Smooth muscle cell (in vitro differentiated cells): Measurements from ENCODE around the gene APCDD1. TPM values are rescaled to one million over a fixed set of nuclear protein-coding genes. Genes with fewer than 3 reads are reported as not detected.

Experiments
- DNase-seq: peaks from one replicate; lab custom pipeline; 2025; ENCODE audit not compliant: unreplicated experiment; lab: John Stamatoyannopoulos, UW
- H2AFZ ChIP-seq: fragments of 200-600 bp; sonication (generic); 2 replicates; pipeline ENCODE4 v1.6.0; 2016; ENCODE audit warnings: antibody characterized with exemption, low read depth, mild to moderate bottlenecking
- H3F3A ChIP-seq: fragments of 200-600 bp; sonication (generic); 2 replicates; pipeline ENCODE4 v1.6.0; 2017; ENCODE audit warnings: antibody characterized with exemption, low read depth
- H3K27ac ChIP-seq: fragments of 200-600 bp; sonication (generic); 2 replicates; pipeline ENCODE4 v1.5.1; 2016; ENCODE audit warnings: low read depth, mild to moderate bottlenecking
- H3K27me3 ChIP-seq: fragments of 200-600 bp; sonication (generic); 2 replicates; pipeline ENCODE4 v1.6.1; 2016; ENCODE audit warnings: low read depth, mild to moderate bottlenecking
- H3K36me3 ChIP-seq: fragments of 200-600 bp; sonication (generic); 2 replicates; pipeline ENCODE4 v1.5.1; 2016; ENCODE audit warnings: low read depth
- H3K4me1 ChIP-seq: fragments of 200-600 bp; sonication (generic); 2 replicates; pipeline ENCODE4 v1.5.1; 2016; ENCODE audit warnings: low read depth
- H3K4me2 ChIP-seq: fragments of 200-600 bp; sonication (generic); 2 replicates; pipeline ENCODE4 v1.6.0; 2016; ENCODE audit warnings: mild to moderate bottlenecking
- H3K4me3 ChIP-seq: fragments of 200-600 bp; sonication (generic); 2 replicates; pipeline ENCODE4 v1.5.1; 2016; ENCODE audit warnings: mild to moderate bottlenecking
- H3K79me2 ChIP-seq: fragments of 200-600 bp; sonication (generic); 2 replicates; pipeline ENCODE4 v1.6.0; 2016; ENCODE audit warnings: low read depth, mild to moderate bottlenecking
- H3K9ac ChIP-seq: fragments of 200-600 bp; sonication (generic); 2 replicates; pipeline ENCODE4 v1.6.0; 2016; ENCODE audit warnings: low read depth
- H3K9me3 ChIP-seq: fragments of 200-600 bp; sonication (generic); replicated peaks from 2 replicates; pipeline ENCODE4 v1.5.1; 2016; ENCODE audit warnings: low read depth
- H4K20me1 ChIP-seq: fragments of 200-600 bp; sonication (generic); 2 replicates; pipeline ENCODE4 v1.6.0; 2016; ENCODE audit warnings: low read depth
- CTCF ChIP-seq: fragments of 200-600 bp; sonication (generic); IDR thresholded peaks from 2 replicates; pipeline ENCODE4 v1.5.1; 2017; ENCODE audit warnings: borderline replicate concordance, mild to moderate bottlenecking, antibody characterized with exemption; ENCODE audit not compliant: insufficient read depth, poor library complexity, severe bottlenecking
- WGBS: methylation state at CpG from one replicate; pipeline ENCODE4 v1.1.7; 2016; ENCODE audit warnings: low lambda C conversion rate; 5-methylcytosine and 5-hydroxymethylcytosine counted together
- polyA plus RNA-seq: library from polyadenylated mRNA; unstranded; fragments of >200 nt; fragmentation: Nextera tagmentation; extraction: Ambion mirVana; gene quantifications from 2 replicates; pipeline ENCODE4 v1.2.1, GENCODE V29; 2016
- total RNA-seq: library from RNA; depleted of rRNA; stranded (reverse); fragments of >200 nt; gene quantifications from 2 replicates; pipeline ENCODE4 v1.2.3, GENCODE V29; 2014

APCDD1 gene
- total and polyA plus RNA-seq, 2 experiments from 2014 or later: 17.3 to 23.1 TPM

GRCh38 chr18:10477121-10477862 lies 22.9 kb downstream of the APCDD1 start:
- no peaks in the 10 kb centered on the region for H3K79me2 ChIP-seq
- no peak overlapping the region for H2AFZ ChIP-seq
- no peak overlapping the region for H3K27ac ChIP-seq
- no peaks in the 10 kb centered on the region for H3K36me3 ChIP-seq
- no peak overlapping the region for H3K4me2 ChIP-seq
- no peak for TF ChIP-seq CTCF
- no peaks in the 10 kb centered on the region for H4K20me1 ChIP-seq
- no peaks in the 10 kb centered on the region for H3K27me3 ChIP-seq
- no peaks in the 10 kb centered on the region for H3K9me3 ChIP-seq
- no peaks in the 10 kb centered on the region for H3F3A ChIP-seq
- H3K9ac ChIP-seq: no peak overlapping the region
- H3K4me3 ChIP-seq: no peak overlapping the region
- WGBS: 80% methylated on average over 3 of the region's 3 CpGs
- no peaks in the 10 kb centered on the region for H3K4me1 ChIP-seq
- no peak for DNase-seq

- 94% methylated on average over 2 of the region's 2 CpGs for WGBS
These were observed 23.4 kb downstream of the APCDD1 start for GRCh38 chr18:10477863-10478260.

GRCh38 chr18:10481831-10482230 lies 27.4 kb downstream of the APCDD1 start:
- Histone ChIP-seq H3K9ac (no peak overlapping the region), H3K9me3 (no peaks in the 10 kb centered on the region), H3K4me1 (no peaks in the 10 kb centered on the region), H3K36me3 (no peaks in the 10 kb centered on the region), H3K4me2 (no peak overlapping the region), H3K4me3 (no peak overlapping the region), H3F3A (no peaks in the 10 kb centered on the region), H3K27me3 (no peaks in the 10 kb centered on the region), H3K79me2 (no peaks in the 10 kb centered on the region), H4K20me1 (no peaks in the 10 kb centered on the region), H3K27ac (no peak overlapping the region), H2AFZ (no peak overlapping the region)
- no peak for DNase-seq
- WGBS: 72% methylated on average over 9 of the region's 9 CpGs
- no peak for TF ChIP-seq CTCF

More at GRCh38 chr18:10477863-10478260, 23.4 kb downstream of the APCDD1 start:
- Histone ChIP-seq H3K9ac (no peak overlapping the region), H3K9me3 (no peaks in the 10 kb centered on the region), H3F3A (no peaks in the 10 kb centered on the region), H3K79me2 (no peaks in the 10 kb centered on the region), H3K4me1 (no peaks in the 10 kb centered on the region), H3K4me3 (no peak overlapping the region), H4K20me1 (no peaks in the 10 kb centered on the region), H3K27me3 (no peaks in the 10 kb centered on the region), H3K36me3 (no peaks in the 10 kb centered on the region), H3K27ac (no peak overlapping the region), H3K4me2 (no peak overlapping the region), H2AFZ (no peak overlapping the region)
- no peak for DNase-seq
- TF ChIP-seq CTCF: no peak

DNA sequence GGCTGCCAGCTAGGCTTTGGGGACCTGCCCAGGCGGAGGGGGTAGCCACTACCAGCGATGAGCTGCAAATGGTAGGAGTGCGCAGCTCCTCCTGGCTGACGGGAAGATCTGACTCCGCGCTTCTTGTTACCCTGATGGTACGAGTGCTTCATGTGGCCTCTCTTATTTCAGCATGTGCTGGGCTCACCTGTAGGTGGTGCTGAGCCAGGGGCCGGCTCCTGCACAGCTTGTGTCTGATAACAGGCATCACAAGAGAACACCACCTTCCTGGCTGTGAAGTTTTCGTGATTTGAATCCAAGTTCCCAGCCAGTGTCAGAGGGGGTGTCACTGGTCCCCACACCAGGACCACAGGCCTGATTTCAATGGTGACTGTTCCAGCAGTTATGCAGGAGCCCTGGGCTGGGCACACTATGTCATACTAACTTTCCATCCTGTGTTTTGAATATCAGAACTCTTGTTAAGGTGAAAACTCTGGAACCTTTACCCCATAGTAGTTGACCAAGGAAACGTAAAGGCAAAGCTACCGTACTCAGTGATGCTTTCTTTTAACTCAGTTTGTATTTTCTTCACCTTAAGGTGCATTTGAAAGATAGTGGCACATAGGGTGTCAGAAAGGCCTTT lies 28.0 kb downstream of the APCDD1 start:
- Histone ChIP-seq H4K20me1 (no peaks in the 10 kb centered on the region), H3K4me3 (no peak overlapping the region), H3F3A (no peaks in the 10 kb centered on the region), H3K9me3 (no peaks in the 10 kb centered on the region), H3K36me3 (no peaks in the 10 kb centered on the region), H3K27me3 (no peaks in the 10 kb centered on the region), H3K9ac (no peak overlapping the region), H2AFZ (no peak overlapping the region), H3K4me1 (no peaks in the 10 kb centered on the region), H3K4me2 (no peak overlapping the region), H3K27ac (no peak overlapping the region), H3K79me2 (no peaks in the 10 kb centered on the region)
- DNase-seq: no peak
- TF ChIP-seq CTCF: no peak
- 99% methylated on average over 11 of the region's 11 CpGs for WGBS
